GM06990 (cell line): ENCODE results near the gene ZNF330.
A peak's percentile ranks its signal among the peaks of the same experiment; 100 is the strongest.
"Not testable (repeated sequence)": the region's sequence is repeated elsewhere in the genome, so short reads cannot be mapped to it uniquely, and the experiment has no call there.

Experiments used
- DNase-seq: peaks from one replicate; pipeline ENCODE4 v3.0.0-alpha.2; 2011; ENCODE audit not compliant: insufficient read length; ENCODE audit errors: extremely low read depth
- H3K27me3 ChIP-seq: replicated peaks from 2 replicates; pipeline ENCODE4 v1.6.0; 2011; ENCODE audit warnings: low read length; ENCODE audit not compliant: control insufficient read depth, insufficient read depth
- H3K36me3 ChIP-seq: 2 replicates; pipeline ENCODE4 v1.5.1; 2011; ENCODE audit warnings: low read length; ENCODE audit not compliant: control insufficient read depth, insufficient read depth
- H3K4me3 ChIP-seq: replicated peaks from 2 replicates; pipeline ENCODE4 v1.5.1; 2011; ENCODE audit warnings: low read depth, mild to moderate bottlenecking, control low read depth, low read length
- TF ChIP-seq, protein P1 (sequence below): IDR thresholded peaks from 2 replicates; pipeline ENCODE4 v1.5.1; 2011; ENCODE audit warnings: low read length, control low read depth, mild to moderate bottlenecking, inconsistent platforms; ENCODE audit not compliant: insufficient read depth, poor library complexity, severe bottlenecking

Gene ZNF330

DNA sequence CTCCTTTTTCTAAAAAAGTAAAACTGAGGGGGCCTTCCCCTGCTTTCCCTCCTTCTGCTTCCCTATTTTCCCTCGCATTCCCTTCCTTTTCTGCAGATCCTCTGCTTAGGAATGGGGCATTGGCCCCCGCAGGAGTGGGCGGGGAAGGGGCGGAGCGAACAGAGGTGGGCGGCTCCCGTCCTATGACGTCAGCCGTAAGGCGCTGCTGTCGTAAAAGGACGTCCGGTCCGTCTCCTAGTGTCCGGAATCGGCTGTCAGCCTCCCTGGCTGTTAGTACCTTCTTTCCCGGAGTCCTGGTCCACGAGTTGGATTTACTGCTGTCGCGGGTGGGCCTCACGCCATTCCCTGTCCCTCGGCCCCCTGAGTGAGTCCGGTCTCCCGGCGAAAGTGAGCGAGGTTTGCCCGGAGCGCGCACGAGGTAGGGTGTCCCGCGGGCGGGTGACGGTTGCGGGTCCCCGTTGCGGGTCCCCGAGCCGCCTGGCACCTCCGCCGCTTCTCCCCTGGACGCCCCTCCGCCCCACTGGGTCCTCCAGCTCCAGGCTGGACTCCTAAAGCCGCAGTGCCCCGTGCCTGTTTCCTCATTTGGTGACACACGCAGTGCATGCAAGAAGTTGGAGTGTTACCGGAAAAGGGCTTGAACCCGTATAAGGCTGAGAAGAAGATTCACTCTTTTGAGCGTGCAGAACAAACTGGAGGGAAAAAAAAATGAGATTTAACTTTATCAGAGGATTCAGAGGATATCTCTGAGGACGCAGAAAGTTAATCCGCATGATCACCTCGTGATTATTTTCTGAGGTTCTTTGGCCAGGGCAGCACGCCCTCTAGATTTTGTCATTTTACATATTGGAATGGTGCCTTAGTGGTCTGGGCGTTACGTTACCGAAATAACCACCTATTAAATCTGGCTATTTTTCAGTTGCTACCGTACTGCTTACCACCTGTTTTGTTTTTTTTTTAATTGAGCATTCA lies at the start of gene ZNF330:
ZNF330 (plus strand) TSS at position 205 of the 969 bp plus-strand sequence. CDS start 1,477 bp downstream, outside the sequence.
- H3K36me3 ChIP-seq = no peaks in the 10 kb centered on the region
- H3K4me3 ChIP-seq = peak within 1 kb of the TSS; percentile 92
- no peaks in the 10 kb centered on the region for H3K27me3 ChIP-seq
- TF ChIP-seq, protein P1, sequence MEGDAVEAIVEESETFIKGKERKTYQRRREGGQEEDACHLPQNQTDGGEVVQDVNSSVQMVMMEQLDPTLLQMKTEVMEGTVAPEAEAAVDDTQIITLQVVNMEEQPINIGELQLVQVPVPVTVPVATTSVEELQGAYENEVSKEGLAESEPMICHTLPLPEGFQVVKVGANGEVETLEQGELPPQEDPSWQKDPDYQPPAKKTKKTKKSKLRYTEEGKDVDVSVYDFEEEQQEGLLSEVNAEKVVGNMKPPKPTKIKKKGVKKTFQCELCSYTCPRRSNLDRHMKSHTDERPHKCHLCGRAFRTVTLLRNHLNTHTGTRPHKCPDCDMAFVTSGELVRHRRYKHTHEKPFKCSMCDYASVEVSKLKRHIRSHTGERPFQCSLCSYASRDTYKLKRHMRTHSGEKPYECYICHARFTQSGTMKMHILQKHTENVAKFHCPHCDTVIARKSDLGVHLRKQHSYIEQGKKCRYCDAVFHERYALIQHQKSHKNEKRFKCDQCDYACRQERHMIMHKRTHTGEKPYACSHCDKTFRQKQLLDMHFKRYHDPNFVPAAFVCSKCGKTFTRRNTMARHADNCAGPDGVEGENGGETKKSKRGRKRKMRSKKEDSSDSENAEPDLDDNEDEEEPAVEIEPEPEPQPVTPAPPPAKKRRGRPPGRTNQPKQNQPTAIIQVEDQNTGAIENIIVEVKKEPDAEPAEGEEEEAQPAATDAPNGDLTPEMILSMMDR = peak; percentile 24
- DNase-seq = peak; percentile 88

DNA sequence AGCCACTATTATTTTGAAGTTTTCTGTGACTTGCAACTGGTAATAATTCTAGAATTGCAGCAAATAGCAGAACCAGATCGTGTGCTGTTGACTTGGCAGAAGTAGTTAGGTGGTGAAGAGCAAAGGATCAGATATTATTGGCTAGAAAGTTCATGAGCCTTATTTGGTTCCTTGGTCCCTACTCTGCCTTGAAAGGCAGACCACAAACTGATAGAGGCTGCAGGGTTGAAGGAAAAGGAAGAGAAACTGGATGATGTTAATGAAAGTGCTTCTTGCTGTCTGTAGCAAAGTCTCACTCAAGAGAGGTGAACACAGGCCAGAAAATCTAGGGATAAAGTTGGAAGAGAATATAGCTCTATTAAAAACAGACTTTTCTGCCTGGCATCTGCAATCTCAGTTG lies 46.2 kb upstream of the ZNF330 start:
- DNase-seq = no peak
- no peaks in the 10 kb centered on the region for H3K36me3 ChIP-seq
- no peak overlapping the region for H3K4me3 ChIP-seq
- TF ChIP-seq, protein P1 = no peak
- H3K27me3 ChIP-seq = peaks cover 1% of the 10 kb centered on the region; the same call in 1 of the 2 replicates

GRCh38 chr4:141177171-141177570 lies 43.5 kb upstream of the ZNF330 start:
- Histone ChIP-seq H3K36me3 (no peaks in the 10 kb centered on the region), H3K27me3 (peaks cover 1% of the 10 kb centered on the region; the same call in 1 of the 2 replicates), H3K4me3 (no peak overlapping the region)
- no peak for DNase-seq
- TF ChIP-seq, protein P1 = no peak

- DNase-seq = no peak
- Histone ChIP-seq H3K27me3 (no peaks in the 10 kb centered on the region), H3K36me3 (no peaks in the 10 kb centered on the region), H3K4me3 (no peak overlapping the region)
- TF ChIP-seq, protein P1 = no peak
Measured at GRCh38 chr4:141179474-141180373, 41.0 kb upstream of the ZNF330 start.

DNA sequence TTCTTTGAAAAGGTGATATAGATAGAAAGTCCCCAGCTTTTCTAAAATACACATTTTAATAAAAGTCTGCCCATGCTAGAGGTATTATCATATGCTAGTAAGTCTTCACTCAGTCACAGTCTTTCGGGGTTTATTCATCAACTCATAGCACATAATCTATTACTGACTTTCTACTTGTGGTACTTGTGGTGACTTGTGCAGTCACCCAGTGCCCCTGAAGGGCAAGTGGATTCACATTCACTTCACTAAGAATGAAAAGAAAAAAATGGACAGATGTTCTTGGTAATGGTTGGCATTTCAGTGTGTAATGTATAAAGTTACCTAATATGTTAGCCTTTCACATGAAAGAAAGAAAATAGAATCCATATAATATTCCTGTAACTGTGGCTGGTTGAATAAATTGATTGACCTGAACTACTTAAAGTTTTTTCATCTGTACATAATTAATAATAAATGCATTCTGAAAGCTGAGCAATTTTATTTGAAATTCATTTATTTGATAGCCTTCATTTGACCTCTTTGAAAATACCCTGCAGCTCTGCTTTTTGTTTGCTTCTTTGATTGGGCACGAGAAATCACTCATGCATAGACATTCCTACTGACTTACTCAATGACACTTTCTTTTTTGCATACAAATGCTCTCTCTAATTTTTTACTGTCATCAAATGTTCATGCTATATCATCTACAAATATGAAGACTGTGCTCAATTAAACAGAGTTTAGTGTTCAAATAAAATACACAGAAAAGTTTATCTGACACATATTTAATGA lies 39.5 kb upstream of the ZNF330 start:
- no peak for DNase-seq
- TF ChIP-seq, protein P1 = no peak
- H3K4me3 ChIP-seq = no peak overlapping the region
- H3K36me3 ChIP-seq = no peaks in the 10 kb centered on the region
- H3K27me3 ChIP-seq = no peaks in the 10 kb centered on the region

- DNase-seq, H3K27me3 ChIP-seq, H3K4me3 ChIP-seq, H3K36me3 ChIP-seq: not testable (repeated sequence)
Measured at GRCh38 chr4:141183491-141183890, 37.2 kb upstream of the ZNF330 start.
